ENCODE data around the gene PSEN1. TPM values are rescaled to one million over a fixed set of nuclear protein-coding genes. Genes with fewer than 3 reads are reported as not detected.

Gene PSEN1
- total RNA-seq, 1 donor from 2014 or later: 75.3 TPM

DNA sequence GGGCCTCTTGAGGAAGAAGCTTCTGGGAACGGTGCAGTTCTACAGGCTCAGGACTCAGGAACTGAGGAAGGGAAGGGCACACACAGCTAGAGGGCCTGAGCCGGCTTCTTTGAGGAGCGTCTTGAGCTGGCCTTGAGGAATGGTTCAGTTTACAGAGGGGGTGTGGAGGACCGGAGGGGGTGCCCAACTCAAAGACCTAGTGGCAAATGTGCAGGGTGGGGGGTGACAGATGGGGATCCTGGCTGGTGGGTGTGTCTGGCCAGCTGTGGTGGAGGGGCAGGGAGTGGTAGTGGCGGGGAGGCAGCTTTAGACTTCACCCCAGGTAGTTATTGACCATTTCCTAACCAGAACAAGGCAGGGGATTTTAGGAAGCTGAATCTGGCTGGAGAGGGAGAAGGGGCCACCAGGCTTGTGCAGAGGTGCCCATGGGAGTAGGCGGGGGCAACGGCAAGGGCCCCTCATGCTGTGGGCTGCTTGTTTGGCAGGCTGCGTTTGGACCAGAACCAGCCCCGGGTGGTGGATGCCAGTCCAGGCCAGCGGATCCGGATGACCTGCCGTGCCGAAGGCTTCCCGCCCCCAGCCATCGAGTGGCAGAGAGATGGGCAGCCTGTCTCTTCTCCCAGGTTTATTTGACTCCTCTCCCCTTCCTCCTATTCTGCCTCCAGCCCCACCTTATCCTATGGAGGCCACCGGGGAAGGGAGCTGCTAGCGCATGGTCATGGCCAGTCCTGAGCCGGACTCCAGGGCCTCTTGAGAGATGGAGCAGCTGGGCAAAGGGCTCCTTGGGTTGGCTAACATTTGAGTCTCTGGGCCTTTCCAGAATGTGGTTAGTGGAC lies 128.8 kb downstream of the PSEN1 start:
- Mint-ChIP-seq H3K27ac (ENCODE audit: unreplicated experiment) (no peak overlapping the region), H3K4me3 (ENCODE audit: unreplicated experiment) (no peak overlapping the region), H3K27me3 (ENCODE audit: unreplicated experiment) (peaks cover 41% of the 10 kb centered on the region), H3K36me3 (ENCODE audit: low read depth, unreplicated experiment) (peaks cover 11% of the 10 kb centered on the region), H3K4me1 (ENCODE audit: unreplicated experiment) (peaks cover 13% of the 10 kb centered on the region), H3K9me3 (ENCODE audit: unreplicated experiment) (no peaks in the 10 kb centered on the region)
- TF ChIP-seq, protein P1, sequence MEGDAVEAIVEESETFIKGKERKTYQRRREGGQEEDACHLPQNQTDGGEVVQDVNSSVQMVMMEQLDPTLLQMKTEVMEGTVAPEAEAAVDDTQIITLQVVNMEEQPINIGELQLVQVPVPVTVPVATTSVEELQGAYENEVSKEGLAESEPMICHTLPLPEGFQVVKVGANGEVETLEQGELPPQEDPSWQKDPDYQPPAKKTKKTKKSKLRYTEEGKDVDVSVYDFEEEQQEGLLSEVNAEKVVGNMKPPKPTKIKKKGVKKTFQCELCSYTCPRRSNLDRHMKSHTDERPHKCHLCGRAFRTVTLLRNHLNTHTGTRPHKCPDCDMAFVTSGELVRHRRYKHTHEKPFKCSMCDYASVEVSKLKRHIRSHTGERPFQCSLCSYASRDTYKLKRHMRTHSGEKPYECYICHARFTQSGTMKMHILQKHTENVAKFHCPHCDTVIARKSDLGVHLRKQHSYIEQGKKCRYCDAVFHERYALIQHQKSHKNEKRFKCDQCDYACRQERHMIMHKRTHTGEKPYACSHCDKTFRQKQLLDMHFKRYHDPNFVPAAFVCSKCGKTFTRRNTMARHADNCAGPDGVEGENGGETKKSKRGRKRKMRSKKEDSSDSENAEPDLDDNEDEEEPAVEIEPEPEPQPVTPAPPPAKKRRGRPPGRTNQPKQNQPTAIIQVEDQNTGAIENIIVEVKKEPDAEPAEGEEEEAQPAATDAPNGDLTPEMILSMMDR (IDR thresholded peaks at IDR 0.05; ENCODE audit: unreplicated experiment): no peak
- DNase-seq (ENCODE audit: low spot score): no peak

DNA sequence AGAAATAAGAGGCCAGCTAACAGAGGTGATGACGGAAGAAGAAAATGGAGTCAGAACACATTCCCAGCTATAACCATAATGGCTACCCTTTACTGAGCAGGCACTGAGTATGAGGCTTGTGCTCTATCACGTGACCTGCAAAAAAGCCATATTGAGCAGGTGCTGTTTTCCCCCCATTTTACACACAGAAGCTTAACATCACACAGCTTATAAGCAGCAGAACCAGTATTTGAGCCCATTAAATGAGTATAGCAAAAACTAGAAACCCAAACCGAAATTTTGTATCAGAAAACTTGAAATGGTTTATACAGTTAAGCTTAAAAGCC lies 129.4 kb downstream of the PSEN1 start:
- Mint-ChIP-seq H3K27ac (ENCODE audit: unreplicated experiment) (no peak overlapping the region), H3K27me3 (ENCODE audit: unreplicated experiment) (peaks cover 42% of the 10 kb centered on the region), H3K4me3 (ENCODE audit: unreplicated experiment) (no peak overlapping the region), H3K36me3 (ENCODE audit: low read depth, unreplicated experiment) (peaks cover 16% of the 10 kb centered on the region), H3K4me1 (ENCODE audit: unreplicated experiment) (peaks cover 17% of the 10 kb centered on the region), H3K9me3 (ENCODE audit: unreplicated experiment) (no peaks in the 10 kb centered on the region)
- TF ChIP-seq, protein P1 (IDR thresholded peaks at IDR 0.05; ENCODE audit: unreplicated experiment): no peak
- no peak for DNase-seq (ENCODE audit: low spot score)

DNA sequence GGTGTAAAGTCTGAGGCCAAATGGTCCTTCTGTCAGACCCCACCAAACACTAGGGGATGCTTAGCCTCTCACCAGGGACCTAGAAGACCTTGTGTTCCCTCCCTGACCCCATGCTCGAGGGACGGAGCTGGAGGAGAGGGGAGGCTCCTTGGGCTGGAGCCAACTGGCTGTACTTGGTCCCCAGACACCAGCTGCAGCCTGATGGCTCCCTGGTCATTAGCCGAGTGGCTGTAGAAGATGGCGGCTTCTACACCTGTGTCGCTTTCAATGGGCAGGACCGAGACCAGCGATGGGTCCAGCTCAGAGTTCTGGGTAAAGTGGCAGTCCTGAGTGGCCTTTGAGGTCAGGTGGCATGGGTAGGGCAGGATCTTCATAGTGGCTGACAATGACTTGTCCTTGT lies 130.0 kb downstream of the PSEN1 start:
- no peak overlapping the region for H3K27ac Mint-ChIP-seq (ENCODE audit: unreplicated experiment)
- DNase-seq (ENCODE audit: low spot score): no peak
- H3K36me3 Mint-ChIP-seq (ENCODE audit: low read depth, unreplicated experiment): peaks cover 21% of the 10 kb centered on the region
- no peak overlapping the region for H3K4me3 Mint-ChIP-seq (ENCODE audit: unreplicated experiment)
- peaks cover 22% of the 10 kb centered on the region for H3K4me1 Mint-ChIP-seq (ENCODE audit: unreplicated experiment)
- no peaks in the 10 kb centered on the region for H3K9me3 Mint-ChIP-seq (ENCODE audit: unreplicated experiment)
- TF ChIP-seq, protein P1 (IDR thresholded peaks at IDR 0.05; ENCODE audit: unreplicated experiment): no peak
- peaks cover 39% of the 10 kb centered on the region for H3K27me3 Mint-ChIP-seq (ENCODE audit: unreplicated experiment)

DNA sequence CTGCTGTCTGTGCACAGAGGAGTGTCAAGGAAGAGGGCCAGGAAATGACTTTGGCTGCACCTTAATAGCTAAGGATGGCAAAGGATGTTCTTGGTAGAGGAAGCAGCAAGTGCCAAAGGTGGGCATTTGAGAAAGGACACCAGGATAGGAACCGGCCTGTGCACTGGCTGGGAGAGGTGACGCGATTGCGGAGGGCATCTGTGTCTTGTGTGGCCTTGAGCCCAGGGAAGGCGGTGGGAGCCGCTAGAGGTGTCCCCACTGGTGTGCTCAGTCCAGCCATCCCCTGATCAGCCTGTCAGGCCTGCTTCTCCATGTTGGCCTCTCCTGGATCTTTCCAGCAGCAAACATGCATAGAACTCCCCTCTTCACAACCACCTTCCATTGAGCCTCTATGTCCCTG lies 131.2 kb downstream of the PSEN1 start:
- H3K4me1 Mint-ChIP-seq (ENCODE audit: unreplicated experiment): peaks cover 27% of the 10 kb centered on the region
- DNase-seq (ENCODE audit: low spot score): no peak
- H3K4me3 Mint-ChIP-seq (ENCODE audit: unreplicated experiment): no peak overlapping the region
- no peaks in the 10 kb centered on the region for H3K9me3 Mint-ChIP-seq (ENCODE audit: unreplicated experiment)
- peaks cover 29% of the 10 kb centered on the region for H3K36me3 Mint-ChIP-seq (ENCODE audit: low read depth, unreplicated experiment)
- peak overlapping the region; percentile 3 for H3K27ac Mint-ChIP-seq (ENCODE audit: unreplicated experiment)
- H3K27me3 Mint-ChIP-seq (ENCODE audit: unreplicated experiment): peaks cover 37% of the 10 kb centered on the region
- TF ChIP-seq, protein P1 (IDR thresholded peaks at IDR 0.05; ENCODE audit: unreplicated experiment): no peak

DNA sequence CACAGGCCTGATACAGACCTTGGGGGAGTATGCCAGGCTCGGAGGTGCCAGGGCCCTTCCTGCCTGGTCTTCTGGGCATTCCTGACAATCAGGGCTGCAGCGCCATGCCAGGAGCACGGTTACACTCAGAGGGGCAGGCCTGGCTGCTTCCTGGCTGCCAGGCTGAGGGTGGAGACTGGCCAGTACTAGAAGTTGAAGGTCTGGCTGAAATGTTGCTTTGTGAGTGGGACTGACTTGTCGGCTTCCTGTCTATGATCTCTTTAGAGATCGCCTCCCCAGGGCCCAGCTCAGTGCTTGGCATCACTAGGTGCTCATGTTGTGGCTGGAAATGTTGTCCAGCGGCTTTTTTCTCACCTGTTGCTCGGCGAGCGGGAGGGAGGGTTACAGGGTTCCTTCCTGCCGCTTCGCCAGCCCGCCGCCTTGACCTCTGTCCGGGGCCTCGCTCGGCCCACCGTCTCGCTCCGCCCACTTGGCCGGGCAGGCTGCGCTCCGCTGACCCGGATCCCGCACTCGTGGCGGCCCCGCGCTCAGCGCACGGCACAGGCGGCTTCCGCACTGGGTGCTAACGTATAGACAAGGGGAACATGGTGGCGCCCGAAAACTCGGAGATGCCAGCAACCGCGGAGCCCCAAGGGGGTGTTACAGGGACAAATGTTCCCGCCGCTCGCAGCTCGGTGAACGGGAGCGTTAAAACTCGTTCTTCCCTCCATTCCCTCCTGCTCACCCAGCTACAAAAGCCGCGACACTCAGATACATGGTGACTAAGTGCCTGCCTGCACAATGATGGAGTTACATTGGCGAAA lies 133.6 kb downstream of the PSEN1 start:
- Mint-ChIP-seq H3K4me1 (ENCODE audit: unreplicated experiment) (peaks cover 25% of the 10 kb centered on the region), H3K4me3 (ENCODE audit: unreplicated experiment) (peak overlapping the region; percentile 59), H3K27me3 (ENCODE audit: unreplicated experiment) (peaks cover 30% of the 10 kb centered on the region), H3K36me3 (ENCODE audit: low read depth, unreplicated experiment) (peaks cover 43% of the 10 kb centered on the region), H3K27ac (ENCODE audit: unreplicated experiment) (peak overlapping the region; percentile 70), H3K9me3 (ENCODE audit: unreplicated experiment) (no peaks in the 10 kb centered on the region)
- TF ChIP-seq, protein P1 (IDR thresholded peaks at IDR 0.05; ENCODE audit: unreplicated experiment): no peak
- DNase-seq (ENCODE audit: low spot score): peak; percentile 38
